GM12878 (cell line): ENCODE measurements around the gene MEN1. TPM values are rescaled to one million over a fixed set of nuclear protein-coding genes. Genes with fewer than 3 reads are reported as not detected.

Source experiments
- ATAC-seq: fragments of 200-7000 bp; cut with Tn5 transposase; 3 replicates; pipeline ENCODE4 v1.9.1; 2020; ENCODE audit warnings: mild to moderate bottlenecking, moderate library complexity
- BruUV-seq: library from RNA; stranded (reverse); fragments of 400-500 nt; replicated peaks from 2 replicates; lab custom pipeline; 2021; lab: Mats Ljungman, UMichigan
- CTCF ChIA-PET: fragments of 300-600 bp; sonication (Branson Sonifier 250); formaldehyde crosslinking; extraction: SDS; loops from one replicate; lab custom pipeline; 2021; ENCODE audit warnings: inconsistent platforms; lab: Yijun Ruan, JAX
- POLR2A ChIA-PET: fragments of 350-600 bp; formaldehyde crosslinking; extraction: SDS; loops from one replicate; lab custom pipeline; 2021; ENCODE audit warnings: inconsistent platforms; lab: Charles Lee
- RAD21 ChIA-PET: fragments of 300-600 bp; sonication (Branson Sonifier 250); formaldehyde crosslinking; loops from one replicate; lab custom pipeline; 2023; ENCODE audit warnings: antibody characterized with exemption; ENCODE audit not compliant: unreplicated experiment; lab: Charles Lee
- SMC1A ChIA-PET: fragments of 300-600 bp; sonication (Branson Sonifier 250); formaldehyde crosslinking; loops from one replicate; lab custom pipeline; 2023; ENCODE audit not compliant: unreplicated experiment, uncharacterized antibody; lab: Charles Lee
- DNase-seq: peaks from one replicate; pipeline ENCODE4 v3.0.0-alpha.2; 2011; ENCODE audit warnings: low read depth, low spot score
- FAIRE-seq: peaks from 3 replicates; lab custom pipeline; 2011; peaks lifted over from hg19 to GRCh38; lab: Jason Lieb, UNC
- H2AFZ ChIP-seq: 2 replicates; pipeline ENCODE4 v1.6.0; 2011; ENCODE audit warnings: low read depth, low read length, control low read depth; ENCODE audit not compliant: control insufficient read depth
- H3K27ac ChIP-seq: 2 replicates; pipeline ENCODE4 v1.5.1; 2011; ENCODE audit warnings: control low read depth; ENCODE audit not compliant: control insufficient read depth, insufficient read depth
- H3K27me3 ChIP-seq, 2 experiments: replicated peaks in 1 of 2; 2 replicates each; pipeline versions ENCODE4 v1.6.0 to v1.6.1; 2011; ENCODE audit warnings: low read length in 1 of 2; ENCODE audit not compliant: control insufficient read depth in 2 of 2, insufficient read depth in 2 of 2
- H3K36me3 ChIP-seq, 2 experiments: 2 replicates each; pipeline ENCODE4 v1.5.1; 2011; ENCODE audit warnings: low read length in 1 of 2; ENCODE audit not compliant: control insufficient read depth in 2 of 2, insufficient read depth in 2 of 2
- H3K4me1 ChIP-seq: 2 replicates; pipeline ENCODE4 v1.6.1; 2011; ENCODE audit warnings: mild to moderate bottlenecking, low read length, moderate library complexity, mixed read lengths; ENCODE audit not compliant: control insufficient read depth, insufficient read depth
- H3K4me2 ChIP-seq: 2 replicates; pipeline ENCODE4 v1.6.0; 2011; ENCODE audit warnings: control low read depth; ENCODE audit not compliant: control insufficient read depth, insufficient read depth
- H3K4me3 ChIP-seq: fragments of 200-600 bp; sonication (generic); 2 replicates; pipeline ENCODE4 v1.5.1; 2016
- H3K79me2 ChIP-seq: 2 replicates; pipeline ENCODE4 v1.6.0; 2011; ENCODE audit warnings: low read length; ENCODE audit not compliant: control insufficient read depth, insufficient read depth
- H3K9ac ChIP-seq: 2 replicates; pipeline ENCODE4 v1.8.0; 2011; ENCODE audit warnings: low read length, control low read depth, mixed read lengths; ENCODE audit not compliant: control insufficient read depth, insufficient read depth
- H3K9me3 ChIP-seq: replicated peaks from 3 replicates; pipeline ENCODE4 v1.5.1; 2011; ENCODE audit warnings: mild to moderate bottlenecking, low read length; ENCODE audit not compliant: control insufficient read depth, insufficient read depth
- H4K20me1 ChIP-seq: 2 replicates; pipeline ENCODE4 v1.6.0; 2011; ENCODE audit not compliant: control insufficient read depth, insufficient read depth
- CHD4 ChIP-seq: fragments of 200-600 bp; sonication (generic); IDR thresholded peaks from 2 replicates; pipeline ENCODE4 v1.6.1; 2016; ENCODE audit warnings: mild to moderate bottlenecking
- E4F1 ChIP-seq: fragments of 450-650 bp; IDR thresholded peaks from 2 replicates; pipeline ENCODE4 v1.6.1; 2018; ENCODE audit warnings: borderline replicate concordance, mild to moderate bottlenecking; ENCODE audit not compliant: partially characterized antibody
- EGR1 ChIP-seq, 2 experiments: IDR thresholded peaks; 1 replicate in 1 of 2; 2 replicates in 1 of 2; pipeline ENCODE4 v1.6.1; 2011 to 2012; ENCODE audit warnings: low read depth in 2 of 2, low read length in 2 of 2, borderline replicate concordance in 1 of 2, mild to moderate bottlenecking in 1 of 2, moderate library complexity in 1 of 2
- NR2C1 ChIP-seq: fragments of 450-650 bp; IDR thresholded peaks from 2 replicates; pipeline ENCODE4 v1.6.1; 2017; ENCODE audit warnings: antibody characterized with exemption, mild to moderate bottlenecking, moderate library complexity
- NR2F1 ChIP-seq: fragments of 450-650 bp; conservative IDR thresholded peaks from 2 replicates; pipeline ENCODE4 v1.6.1; 2017; ENCODE audit warnings: mild to moderate bottlenecking
- PBX3 ChIP-seq: IDR thresholded peaks from 2 replicates; pipeline ENCODE4 v1.6.1; 2011; ENCODE audit warnings: mild to moderate bottlenecking, low read depth, low read length, moderate library complexity; ENCODE audit not compliant: insufficient replicate concordance
- SIN3A ChIP-seq: IDR thresholded peaks from 2 replicates; pipeline ENCODE4 v1.6.1; 2012; ENCODE audit warnings: low read depth, low read length, improper control_type of control experiment
- WGBS: methylation state at CpG from one replicate; pipeline ENCODE4 v1.1.6; 2016; ENCODE audit warnings: low lambda C conversion rate; ENCODE audit not compliant: insufficient replicate concordance, insufficient coverage; ENCODE audit errors: missing lambda C conversion rate; 5-methylcytosine and 5-hydroxymethylcytosine counted together
- in situ Hi-C: fragments of 300-500 bp; cut with MboI; formaldehyde crosslinking; loops from 9 replicates; pipeline ENCODE4 v1.14.3; 2018; ENCODE audit warnings: mixed read lengths
- intact Hi-C: fragments of 100-400 bp; cut with micrococcal nuclease; formaldehyde crosslinking; loops from one replicate; pipeline ENCODE4 v1.14.2; 2022; ENCODE audit not compliant: unreplicated experiment
- polyA plus RNA-seq, 11 experiments: library from polyadenylated mRNA; depleted of rRNA in 4 of 11; unstranded in 6 of 11; stranded (reverse) in 5 of 11; fragments of >200 nt; fragmentation: Nextera tagmentation in 4 of 11; fragmentation: Illumina TruSeq in 1 of 11; extraction: Ambion mirVana in 4 of 11; extraction: Trizol in 1 of 11; gene quantifications; 1 replicate in 1 of 11; 2 replicates in 10 of 11; pipeline versions ENCODE4 v1.2.1 to v1.2.3, GENCODE V29; 2011 to 2016; ENCODE audit warnings: inconsistent platforms in 2 of 11, missing spikeins in 2 of 11, low read depth in 1 of 11
- total RNA-seq, 4 experiments: library from RNA; depleted of rRNA in 3 of 4; stranded (reverse); fragments of >200 nt in 3 of 4; fragmentation: Illumina TruSeq in 1 of 4; extraction: Trizol in 1 of 4; gene quantifications; 2 replicates each; pipeline versions ENCODE4 v1.2.1 to v1.2.3, GENCODE V29; 2013 to 2021

The MEN1 gene
- total and polyA plus RNA-seq, 10 of the 15 experiments (the other 5 are each of a cell fraction or from before 2014, with no cell fraction given), result 2.5 to 39.7 (median 20.7) TPM

GRCh38 chr11:64801158-64801464 is 9.2 kb downstream of the MEN1 start (continued):
- TF ChIP-seq E4F1, result no peak
- TF ChIP-seq PBX3, result peak; percentile 82
- TF ChIP-seq CHD4, result no peak
- peak in 1 of 2 experiments; percentile 26; a peak in 1 of 3 replicates for TF ChIP-seq EGR1 (IDR thresholded peaks at IDR 0.05; ENCODE audit: borderline replicate concordance in 1 of 2, low read depth in 2 of 2, low read length in 2 of 2)

GRCh38 chr11:64800303-64801157 is 9.8 kb downstream of the MEN1 start:
- ATAC-seq (no peak), FAIRE-seq (no peak), DNase-seq (no peak)
- RAD21 ChIA-PET, result interaction anchor here (1.0 to 2.0 kb wide), 5 partner anchors 11 to 56 kb away, joined by 3 to 10 read pairs (median 3); partner anchors contain the start of genes RASGRP2 and SF1
- no peak overlapping the region for H2AFZ ChIP-seq
- H3K27ac ChIP-seq, result peak overlapping the region; percentile 92
- POLR2A ChIA-PET, result interaction anchor here (1.1 to 5.4 kb wide), 6 partner anchors 11 to 443 kb away, joined by 3 to 33 read pairs (median 6); partner anchors contain the start of gene SF1
- H4K20me1 ChIP-seq, result no peaks in the 10 kb centered on the region
- peak overlapping the region; percentile 87 for H3K4me2 ChIP-seq
- peaks cover 6 to 16% of the 10 kb centered on the region in 2 experiments; a peak in 3 of 4 replicates for H3K36me3 ChIP-seq
- peaks cover 30% of the 10 kb centered on the region for H3K79me2 ChIP-seq
- peak overlapping the region; percentile 93; the same call in 1 of the 2 replicates for H3K9ac ChIP-seq
- WGBS, result 82% methylated on average over 26 of the region's 26 CpGs
- CTCF ChIA-PET, result interaction anchor here (1.0 to 5.8 kb wide), 10 partner anchors 10 to 148 kb away, joined by 3 to 41 read pairs (median 3); partner anchors contain the start of genes CDC42BPG, MEN1, RASGRP2 and SF1
- H3K4me1 ChIP-seq, result peaks cover 37% of the 10 kb centered on the region
- 0 out of 2 replicates have a peak, but pooled peaks have one; percentile 35 for TF ChIP-seq NR2F1
- TF ChIP-seq SIN3A, result no peak
- TF ChIP-seq NR2C1, result 0 out of 2 replicates have a peak, but pooled peaks have one; percentile 21
- no TSS peak for BruUV-seq
- intact Hi-C loops, result no loop called here
- SMC1A ChIA-PET, result interaction anchor here (0.8 to 2.6 kb wide), 8 partner anchors 13 to 266 kb away, joined by 3 to 9 read pairs (median 4); partner anchors contain the start of gene SF1
- H3K4me3 ChIP-seq, result peak overlapping the region; percentile 87; the same call in 1 of the 2 replicates
- no peaks in the 10 kb centered on the region for H3K9me3 ChIP-seq
- no peaks in the 10 kb centered on the region for H3K27me3 ChIP-seq
- in situ Hi-C loops, result no loop called here
